IMR-90 (cell line): Measurements from ENCODE around the gene GPR32. TPM values are rescaled to one million over a fixed set of nuclear protein-coding genes. Genes with fewer than 3 reads are reported as not detected.

Source experiments
- microRNA-seq, 2 experiments: library from miRNA; stranded (forward) in 1 of 2; unstranded in 1 of 2; fragments of 10-50 nt in 1 of 2; fragments of <30 nt in 1 of 2; gene quantifications in 1 of 2; microRNA quantifications in 1 of 2; one replicate each; pipeline versions ENCODE3 to v1.1.0; 2013 to 2020; ENCODE audit not compliant: insufficient read depth in 1 of 2, insufficient read length in 1 of 2, unreplicated experiment in 1 of 2
- polyA plus RNA-seq, 3 experiments: library from polyadenylated mRNA; depleted of rRNA; stranded (reverse); fragments of >200 nt; gene quantifications; 2 replicates each; pipeline ENCODE4 v1.2.3, GENCODE V29; 2012; ENCODE audit warnings: low replicate concordance in 1 of 3
- small RNA-seq, 5 experiments: library from RNA; depleted of rRNA; stranded (forward); fragments of <200 nt; gene quantifications; one replicate each; pipeline ENCODE3, GENCODE V24; 2012
- total RNA-seq: library from RNA; depleted of rRNA; stranded (reverse); fragments of >200 nt; gene quantifications from 2 replicates; pipeline ENCODE4 v1.2.3, GENCODE V29; 2012; rRNA removed

Gene GPR32
- total and polyA plus RNA-seq, 2 of the 4 experiments (the other 2 are of a cell fraction) = not detected

Small RNA genes within 50 kb of the gene (microRNA-seq; reads per million reads assigned to microRNA genes)
- gene SNORD88A (ENCODE audit: insufficient read depth, insufficient read length) (8.3 reads per million), gene SNORD88B (ENCODE audit: insufficient read depth, insufficient read length) (not detected), gene SNORD88C (ENCODE audit: insufficient read depth, insufficient read length) (not detected)

Small RNA genes within 50 kb of the gene (small RNA-seq; reads per million reads assigned to genes)
- gene SNORD88A (5.6 to 39.8 (median 20.7) reads per million in 5 experiments), gene SNORD88B (0 reads per million in 5 experiments), gene SNORD88C (0 reads per million in 5 experiments)

Other genes with a start within 250 kb of the GPR32 start
- not detected in 2 replicates for gene LRRC4B, start 202.0 kb upstream of the GPR32 start, total RNA-seq
- 0.03 TPM in 2 replicates for gene LRRC4B, start 202.0 kb upstream of the GPR32 start, polyA plus RNA-seq (2012; rRNA removed)
- not detected in 2 replicates for gene SYT3, start 130.6 kb upstream of the GPR32 start, total RNA-seq
- gene SYT3, start 130.6 kb upstream of the GPR32 start, polyA plus RNA-seq (2012; rRNA removed) = 0.05 TPM in 1 of 2 replicates, not detected in the other
- gene C19orf81, start 121.0 kb upstream of the GPR32 start, total RNA-seq = not detected in 2 replicates
- 0.31 and 1.1 TPM in 2 replicates for gene C19orf81, start 121.0 kb upstream of the GPR32 start, polyA plus RNA-seq (2012; rRNA removed)
- gene SHANK1, start 50.7 kb upstream of the GPR32 start, total RNA-seq = 4.7 and 6.1 TPM in 2 replicates
- 6.7 and 7.6 TPM in 2 replicates for gene SHANK1, start 50.7 kb upstream of the GPR32 start, polyA plus RNA-seq (2012; rRNA removed)
- gene CLEC11A, start 47.1 kb upstream of the GPR32 start, total RNA-seq = 17.0 and 19.2 TPM in 2 replicates
- gene CLEC11A, start 47.1 kb upstream of the GPR32 start, polyA plus RNA-seq (2012; rRNA removed) = 152 and 223 TPM in 2 replicates
- gene ACP4, start 20.0 kb downstream of the GPR32 start, total RNA-seq = not detected in 2 replicates
- not detected in 2 replicates for gene ACP4, start 20.0 kb downstream of the GPR32 start, polyA plus RNA-seq (2012; rRNA removed)
- gene KLK1, start 53.3 kb downstream of the GPR32 start, total RNA-seq = not detected in 2 replicates
- not detected in 2 replicates for gene KLK1, start 53.3 kb downstream of the GPR32 start, polyA plus RNA-seq (2012; rRNA removed)
- gene KLK15, start 63.1 kb downstream of the GPR32 start, total RNA-seq = not detected in 2 replicates
- gene KLK15, start 63.1 kb downstream of the GPR32 start, polyA plus RNA-seq (2012; rRNA removed) = not detected in 2 replicates
- not detected in 2 replicates for gene KLK3, start 84.5 kb downstream of the GPR32 start, total RNA-seq
- not detected in 2 replicates for gene KLK3, start 84.5 kb downstream of the GPR32 start, polyA plus RNA-seq (2012; rRNA removed)
- not detected in 2 replicates for gene KLK2, start 103.0 kb downstream of the GPR32 start, total RNA-seq
- gene KLK2, start 103.0 kb downstream of the GPR32 start, polyA plus RNA-seq (2012; rRNA removed) = not detected in 2 replicates
- not detected in 2 replicates for gene KLK4, start 140.9 kb downstream of the GPR32 start, total RNA-seq
- gene KLK4, start 140.9 kb downstream of the GPR32 start, polyA plus RNA-seq (2012; rRNA removed) = not detected in 2 replicates
- not detected in 2 replicates for gene KLK5, start 182.6 kb downstream of the GPR32 start, total RNA-seq
- gene KLK5, start 182.6 kb downstream of the GPR32 start, polyA plus RNA-seq (2012; rRNA removed) = not detected in 2 replicates
- not detected in 2 replicates for gene KLK6, start 199.1 kb downstream of the GPR32 start, total RNA-seq
- not detected in 2 replicates for gene KLK6, start 199.1 kb downstream of the GPR32 start, polyA plus RNA-seq (2012; rRNA removed)
- gene KLK7, start 213.5 kb downstream of the GPR32 start, total RNA-seq = not detected in 2 replicates
- not detected in 2 replicates for gene KLK7, start 213.5 kb downstream of the GPR32 start, polyA plus RNA-seq (2012; rRNA removed)
- gene KLK8, start 231.1 kb downstream of the GPR32 start, total RNA-seq = not detected in 2 replicates
- not detected in 2 replicates for gene KLK8, start 231.1 kb downstream of the GPR32 start, polyA plus RNA-seq (2012; rRNA removed)
- gene KLK10, start 249.2 kb downstream of the GPR32 start, total RNA-seq = not detected in 2 replicates
- not detected in 2 replicates for gene KLK10, start 249.2 kb downstream of the GPR32 start, polyA plus RNA-seq (2012; rRNA removed)